Endothelial cell of umbilical vein (primary cell): Measurements from ENCODE around the gene ALG11.

ENCODE experiments used
- CTCF ChIP-seq, 2 donors: IDR thresholded peaks; 1 replicate in 1 of 2; 2 replicates in 1 of 2; pipeline ENCODE4 v1.5.1; 2011; ENCODE audit warnings: low read length in 2 of 2, mild to moderate bottlenecking in 2 of 2, moderate library complexity in 2 of 2, control low read depth in 1 of 2, inconsistent platforms in 1 of 2, low read depth in 1 of 2; ENCODE audit not compliant: insufficient read depth in 1 of 2; ENCODE audit errors: extremely low read depth in 1 of 2
- EZH2 ChIP-seq: IDR thresholded peaks from 2 replicates; pipeline ENCODE4 v1.6.1; 2012; ENCODE audit warnings: borderline replicate concordance, low read depth, mild to moderate bottlenecking, moderate library complexity, low read length, inconsistent platforms; ENCODE audit not compliant: severe bottlenecking
- FOS ChIP-seq: IDR thresholded peaks from 2 replicates; pipeline ENCODE4 v1.6.1; 2011; ENCODE audit warnings: mild to moderate bottlenecking, low read length, moderate library complexity, borderline replicate concordance; ENCODE audit not compliant: insufficient read depth
- JUN ChIP-seq: IDR thresholded peaks from 2 replicates; pipeline ENCODE4 v1.6.1; 2011; ENCODE audit warnings: borderline replicate concordance, low read depth; ENCODE audit not compliant: insufficient read length, insufficient read depth
- MAX ChIP-seq: IDR thresholded peaks from 2 replicates; pipeline ENCODE4 v1.6.1; 2011; ENCODE audit not compliant: insufficient read depth, insufficient read length
- MYC ChIP-seq: IDR thresholded peaks from one replicate; pipeline ENCODE4 v1.6.1; 2011; ENCODE audit warnings: mild to moderate bottlenecking, low read depth, low read length
- POLR2A ChIP-seq: IDR thresholded peaks from 2 replicates; pipeline ENCODE4 v1.6.1; 2012; ENCODE audit warnings: low read depth, mild to moderate bottlenecking, control low read depth, low read length
- POLR2AphosphoS5 ChIP-seq: IDR thresholded peaks from 2 replicates; pipeline ENCODE4 v1.6.1; 2012; ENCODE audit warnings: low read depth, mild to moderate bottlenecking, control low read depth, low read length, moderate library complexity; ENCODE audit not compliant: insufficient read depth

GRCh38 chr13:52010890-52011631 lies 1.1 kb upstream of the ALG11 start, which contains the start of gene ATP7B:
- TF ChIP-seq POLR2A (no peak), MAX (no peak), CTCF (IDR thresholded peaks at IDR 0.05; ENCODE audit: extremely low read depth in 1 of 2, insufficient read depth in 1 of 2, low read depth in 1 of 2, low read length in 2 of 2) (peak in 1 of 2 donors; percentile 13), EZH2 (no peak), POLR2AphosphoS5 (no peak), MYC (no peak), FOS (no peak), JUN (no peak)
